Central memory CD4-positive, alpha-beta T cell (primary cell): Measurements from ENCODE around the gene RIC8A.
"Not testable (repeated sequence)": the region's sequence is repeated elsewhere in the genome, so short reads cannot be mapped to it uniquely, and the experiment has no call there.

ENCODE experiments used
- DNase-seq: peaks from one replicate; pipeline ENCODE4 v3.0.0; 2022
- total RNA-seq, 3 experiments: gene quantifications; one replicate each; lab custom pipeline; 2026; lab: John Stamatoyannopoulos, UW

Gene RIC8A
- total RNA-seq, result 110 to 164 (median 123) reads per million in 3 experiments

GRCh38 chr11:207208-207862 is at the start of gene RIC8A, which contains the start of gene BET1L:
Gene RIC8A, plus strand, starts transcription at chr11:207708. Its CDS starts 1,147 bp downstream, at chr11:208855.
Gene BET1L, minus strand, starts transcription at chr11:207399. Its CDS starts 78 bp downstream, at chr11:207321.
- peak; percentile 99 for DNase-seq

GRCh38 chr11:180242-180641 is 27.3 kb upstream of the RIC8A start:
- DNase-seq, result not testable (repeated sequence)

GRCh38 chr11:189200-189783 is 18.2 kb upstream of the RIC8A start:
- not testable (repeated sequence) for DNase-seq

- peak; percentile 49 for DNase-seq
Measured at GRCh38 chr11:189843-190311, 17.6 kb upstream of the RIC8A start.

- not testable (repeated sequence) for DNase-seq
Measured at GRCh38 chr11:190546-190945, 17.0 kb upstream of the RIC8A start.

- DNase-seq, result peak; percentile 37
Measured at GRCh38 chr11:191490-192478, 15.7 kb upstream of the RIC8A start.

GRCh38 chr11:192674-193128 is 14.8 kb upstream of the RIC8A start, which contains the start of gene SCGB1C1:
Gene SCGB1C1, plus strand, starts transcription at chr11:193078. Its CDS starts 22 bp downstream, at chr11:193100.
- DNase-seq, result not testable (repeated sequence)

- DNase-seq, result not testable (repeated sequence)
Measured at GRCh38 chr11:193481-193880, 14.0 kb upstream of the RIC8A start.

GRCh38 chr11:196786-197731 is 10.4 kb upstream of the RIC8A start:
- DNase-seq, result no peak

GRCh38 chr11:197741-198235 is 9.7 kb upstream of the RIC8A start:
- DNase-seq, result no peak

GRCh38 chr11:198236-198806 is 9.2 kb upstream of the RIC8A start:
- DNase-seq, result no peak

GRCh38 chr11:199004-199581 is 8.4 kb upstream of the RIC8A start:
- DNase-seq, result no peak

- no peak for DNase-seq
Measured at GRCh38 chr11:199782-200181, 7.7 kb upstream of the RIC8A start.

- no peak for DNase-seq
Measured at GRCh38 chr11:200224-201003, 7.1 kb upstream of the RIC8A start.

GRCh38 chr11:201966-202365 is 5.5 kb upstream of the RIC8A start:
- no peak for DNase-seq

GRCh38 chr11:202490-202889 is 5.0 kb upstream of the RIC8A start:
- no peak for DNase-seq

GRCh38 chr11:203056-203944 is 4.2 kb upstream of the RIC8A start:
- DNase-seq, result no peak

GRCh38 chr11:203945-204586 is 3.4 kb upstream of the RIC8A start:
- DNase-seq, result no peak
